Neural crest cell (in vitro differentiated cells): ENCODE measurements around the gene DUSP15. TPM values are rescaled to one million over a fixed set of nuclear protein-coding genes. Genes with fewer than 3 reads are reported as not detected.

Source experiments
- DNase-seq: peaks from one replicate; pipeline ENCODE4 v3.0.0; 2021; ENCODE audit warnings: low read depth, mixed read lengths, low spot score
- H3K27ac Mint-ChIP-seq: one replicate; pipeline ENCODE4 v1.8.0; 2021; ENCODE audit warnings: mild to moderate bottlenecking, mixed read lengths; ENCODE audit not compliant: unreplicated experiment
- H3K27me3 Mint-ChIP-seq: 2 replicates; pipeline ENCODE4 v1.8.0; 2021; ENCODE audit warnings: low read depth, mild to moderate bottlenecking, mixed read lengths
- H3K36me3 Mint-ChIP-seq: 2 replicates; pipeline ENCODE4 v1.8.0; 2021; ENCODE audit warnings: low read depth, mild to moderate bottlenecking, mixed read lengths
- H3K4me1 Mint-ChIP-seq: 2 replicates; pipeline ENCODE4 v1.8.0; 2021; ENCODE audit warnings: mixed read lengths
- H3K4me3 Mint-ChIP-seq: one replicate; pipeline ENCODE4 v1.8.0; 2021; ENCODE audit warnings: mild to moderate bottlenecking, mixed read lengths
- H3K9me3 Mint-ChIP-seq: 2 replicates; pipeline ENCODE4 v1.8.0; 2021; ENCODE audit warnings: mixed read lengths
- total RNA-seq: library from RNA; stranded (reverse); gene quantifications from 2 replicates; pipeline ENCODE4 v1.2.1, GENCODE V29; 2021
- TF ChIP-seq, protein P1 (sequence below): fragments of 200-600 bp; sonication (generic); conservative IDR thresholded peaks from 2 replicates; pipeline ENCODE4 v1.5.0; 2021; ENCODE audit warnings: antibody characterized with exemption, mild to moderate bottlenecking

Gene DUSP15
- total RNA-seq, 1 donor from 2014 or later = 13.5 TPM

DNA sequence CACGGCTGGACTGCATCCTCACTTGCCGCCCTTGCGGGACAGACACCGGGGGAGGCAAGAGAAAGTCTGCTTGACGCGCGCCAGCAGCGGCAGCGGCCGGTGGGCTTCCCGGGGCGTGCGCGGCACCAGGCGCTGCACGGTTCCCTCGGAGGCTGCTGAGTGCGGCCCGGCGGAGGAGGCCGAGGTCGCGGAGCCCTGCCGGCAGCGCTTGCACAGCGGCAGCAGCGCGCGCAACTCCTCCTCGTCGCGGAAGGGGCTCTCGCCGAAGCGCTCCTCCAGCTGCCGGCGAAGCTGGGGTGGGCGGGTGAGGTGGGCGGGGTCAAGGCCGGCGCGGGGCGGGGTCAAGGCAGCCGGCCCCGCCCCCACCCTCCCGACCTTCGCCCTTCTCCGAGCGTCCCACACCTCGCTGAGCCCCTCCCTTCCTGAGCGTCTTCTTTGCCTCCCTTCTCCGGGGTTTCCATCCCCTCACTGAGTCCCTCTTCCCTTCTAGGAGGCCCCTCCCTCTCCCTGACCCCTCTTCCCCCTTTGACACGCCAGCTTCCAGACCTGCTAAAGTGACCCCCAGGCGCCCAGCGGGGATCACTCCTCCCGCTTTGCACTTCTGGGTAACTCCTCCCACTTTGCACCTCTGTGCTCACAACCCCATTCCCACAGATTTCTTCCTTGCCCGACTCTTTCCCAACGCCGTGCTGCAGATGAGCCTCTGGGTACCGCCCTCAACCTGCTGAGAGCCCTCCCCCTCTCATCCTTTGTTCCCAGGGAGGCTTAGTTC is 8.8 kb downstream of the DUSP15 start:
- Mint-ChIP-seq H3K9me3 (no peaks in the 10 kb centered on the region), H3K4me3 (peak overlapping the region; percentile 94), H3K27ac (peak overlapping the region; percentile 93), H3K27me3 (peaks cover 24% of the 10 kb centered on the region), H3K4me1 (peaks cover 29% of the 10 kb centered on the region), H3K36me3 (no peaks in the 10 kb centered on the region)
- TF ChIP-seq, protein P1, sequence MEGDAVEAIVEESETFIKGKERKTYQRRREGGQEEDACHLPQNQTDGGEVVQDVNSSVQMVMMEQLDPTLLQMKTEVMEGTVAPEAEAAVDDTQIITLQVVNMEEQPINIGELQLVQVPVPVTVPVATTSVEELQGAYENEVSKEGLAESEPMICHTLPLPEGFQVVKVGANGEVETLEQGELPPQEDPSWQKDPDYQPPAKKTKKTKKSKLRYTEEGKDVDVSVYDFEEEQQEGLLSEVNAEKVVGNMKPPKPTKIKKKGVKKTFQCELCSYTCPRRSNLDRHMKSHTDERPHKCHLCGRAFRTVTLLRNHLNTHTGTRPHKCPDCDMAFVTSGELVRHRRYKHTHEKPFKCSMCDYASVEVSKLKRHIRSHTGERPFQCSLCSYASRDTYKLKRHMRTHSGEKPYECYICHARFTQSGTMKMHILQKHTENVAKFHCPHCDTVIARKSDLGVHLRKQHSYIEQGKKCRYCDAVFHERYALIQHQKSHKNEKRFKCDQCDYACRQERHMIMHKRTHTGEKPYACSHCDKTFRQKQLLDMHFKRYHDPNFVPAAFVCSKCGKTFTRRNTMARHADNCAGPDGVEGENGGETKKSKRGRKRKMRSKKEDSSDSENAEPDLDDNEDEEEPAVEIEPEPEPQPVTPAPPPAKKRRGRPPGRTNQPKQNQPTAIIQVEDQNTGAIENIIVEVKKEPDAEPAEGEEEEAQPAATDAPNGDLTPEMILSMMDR = no peak
- peak; percentile 88 for DNase-seq

DNA sequence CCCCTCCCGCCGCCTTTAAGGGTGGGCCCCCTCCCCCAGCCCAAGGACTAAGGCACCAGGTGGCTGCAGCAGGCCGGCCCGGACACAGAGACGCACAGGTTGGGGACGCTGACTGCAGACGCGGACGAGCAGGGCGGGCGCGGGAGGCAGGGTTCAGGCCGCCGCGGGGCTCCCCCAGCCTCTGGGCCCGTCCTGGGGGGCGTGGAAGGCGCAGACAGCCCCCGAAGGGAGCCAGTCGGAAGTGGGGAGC is 9.3 kb downstream of the DUSP15 start:
- Mint-ChIP-seq H3K9me3 (no peaks in the 10 kb centered on the region), H3K27me3 (peaks cover 24% of the 10 kb centered on the region), H3K27ac (no peak overlapping the region), H3K36me3 (no peaks in the 10 kb centered on the region), H3K4me1 (peaks cover 29% of the 10 kb centered on the region), H3K4me3 (peak overlapping the region; percentile 78)
- TF ChIP-seq, protein P1 = no peak
- DNase-seq = no peak

DNA sequence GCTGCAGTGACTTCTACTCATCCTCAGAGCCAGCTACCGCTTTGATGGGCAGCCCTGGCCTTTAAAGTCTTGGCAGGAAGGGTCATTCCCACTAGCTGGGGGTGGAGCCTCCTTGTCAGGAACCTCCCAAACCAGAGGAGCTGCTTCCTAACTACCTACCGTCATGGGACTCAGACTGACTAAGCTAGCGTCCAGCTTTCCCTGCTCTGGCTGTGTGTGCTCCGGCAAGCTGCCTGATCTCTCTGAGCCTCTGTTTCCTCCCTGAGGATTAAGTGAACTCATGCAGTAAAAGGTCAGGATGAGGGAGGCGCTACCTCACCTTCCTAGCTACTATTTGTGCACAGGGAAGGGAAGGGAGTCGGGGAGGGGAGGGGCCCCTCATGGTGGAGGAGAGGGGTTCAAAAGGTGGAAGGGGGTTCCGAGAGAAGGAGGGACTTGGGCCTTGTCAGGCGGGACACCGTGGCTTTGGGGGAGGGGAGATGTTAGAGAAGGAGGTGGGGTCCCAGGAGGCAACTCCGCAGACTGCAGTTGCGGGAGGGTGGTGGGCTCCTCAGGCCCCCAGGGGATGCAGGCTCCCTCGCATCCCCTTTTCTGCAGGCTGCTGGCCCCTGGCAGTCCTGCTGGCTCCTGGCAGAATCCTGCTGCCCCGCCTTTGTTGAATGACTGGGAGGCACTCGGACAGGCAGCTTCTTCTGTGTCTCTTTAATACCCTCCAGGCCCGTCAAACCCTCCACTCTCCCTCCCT is 9.8 kb downstream of the DUSP15 start:
- Mint-ChIP-seq H3K27me3 (peaks cover 24% of the 10 kb centered on the region), H3K36me3 (no peaks in the 10 kb centered on the region), H3K27ac (no peak overlapping the region), H3K4me1 (peaks cover 29% of the 10 kb centered on the region), H3K4me3 (peak overlapping the region; percentile 78), H3K9me3 (no peaks in the 10 kb centered on the region)
- TF ChIP-seq, protein P1 = no peak
- no peak for DNase-seq

DNA sequence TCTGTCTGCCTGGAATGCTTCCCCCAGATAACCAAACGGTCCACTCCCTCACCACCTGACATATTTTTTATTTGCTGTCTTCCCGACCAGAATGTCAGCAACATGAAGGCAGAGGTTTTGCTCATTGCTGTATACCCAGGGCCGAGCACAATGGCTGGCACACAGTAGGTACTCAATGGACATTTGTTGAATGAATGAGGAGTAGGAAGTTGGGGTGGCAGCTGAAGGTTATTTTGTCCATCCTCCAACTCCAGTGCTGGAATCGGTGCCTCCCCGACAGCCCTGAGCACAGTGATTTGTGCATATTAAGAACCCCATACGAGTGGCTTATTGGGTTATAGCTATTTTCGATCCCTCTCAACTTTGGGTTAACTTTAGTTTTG is 10.3 kb downstream of the DUSP15 start:
- Mint-ChIP-seq H3K4me1 (peaks cover 29% of the 10 kb centered on the region), H3K9me3 (no peaks in the 10 kb centered on the region), H3K27ac (no peak overlapping the region), H3K36me3 (no peaks in the 10 kb centered on the region), H3K4me3 (peak overlapping the region; percentile 78), H3K27me3 (peaks cover 24% of the 10 kb centered on the region)
- TF ChIP-seq, protein P1 = no peak
- no peak for DNase-seq

DNA sequence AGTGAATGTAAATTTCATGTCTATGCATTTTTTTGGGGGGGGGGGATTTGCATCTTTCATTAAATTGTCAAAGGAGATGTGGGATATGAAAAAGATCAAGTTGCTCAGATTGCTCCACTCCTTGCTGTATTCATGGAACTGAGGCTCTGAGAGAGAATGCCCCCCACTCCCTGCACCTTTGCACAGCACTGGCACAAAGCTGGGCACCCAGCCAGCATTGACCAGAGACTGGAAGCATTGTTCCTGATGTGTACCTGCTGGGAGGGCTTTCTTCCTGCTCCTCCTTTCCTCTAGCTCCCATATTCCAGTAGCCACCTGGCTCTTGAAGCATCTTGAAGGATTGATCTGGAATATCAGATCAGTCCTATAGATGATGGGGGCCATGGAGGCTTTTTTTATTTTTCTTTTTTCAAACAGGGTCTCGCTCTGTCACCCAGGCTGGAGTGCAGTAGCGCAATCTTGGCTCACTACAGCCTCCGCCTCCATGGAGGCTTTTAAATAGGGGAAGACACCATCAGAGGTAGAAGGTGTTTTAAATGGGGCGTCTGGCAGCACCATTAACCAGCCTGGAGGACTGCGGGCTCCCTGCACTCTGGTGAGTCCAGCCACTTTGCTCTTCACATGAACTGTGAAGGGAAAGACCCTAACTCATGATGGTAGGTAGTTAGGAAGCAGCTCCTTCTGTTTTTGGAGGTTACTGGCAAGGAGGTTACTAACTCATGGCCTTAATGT is 10.9 kb downstream of the DUSP15 start:
- Mint-ChIP-seq H3K27ac (no peak overlapping the region), H3K4me1 (peaks cover 29% of the 10 kb centered on the region), H3K36me3 (no peaks in the 10 kb centered on the region), H3K9me3 (no peaks in the 10 kb centered on the region), H3K4me3 (peak overlapping the region; percentile 78), H3K27me3 (peaks cover 24% of the 10 kb centered on the region)
- no peak for DNase-seq
- TF ChIP-seq, protein P1 = no peak
